H1 (cell line): ENCODE measurements around the gene C5orf58.

ENCODE experiments used
- BCL11A ChIP-seq, 2 experiments: IDR thresholded peaks; one replicate each; pipeline ENCODE4 v1.6.1; 2011; ENCODE audit warnings: low read depth in 2 of 2, low read length in 2 of 2, mild to moderate bottlenecking in 2 of 2
- CTCF ChIP-seq, 3 experiments: IDR thresholded peaks; 1 replicate in 2 of 3; 2 replicates in 1 of 3; pipeline versions ENCODE4 v1.5.1 to v1.6.1; 2011; ENCODE audit warnings: low read length in 3 of 3, mild to moderate bottlenecking in 3 of 3, inconsistent platforms in 2 of 3, low read depth in 1 of 3, moderate library complexity in 1 of 3; ENCODE audit not compliant: insufficient read depth in 1 of 3; ENCODE audit errors: control extremely low read depth in 1 of 3
- JUN ChIP-seq: IDR thresholded peaks from 2 replicates; pipeline ENCODE4 v1.6.1; 2011; ENCODE audit warnings: low read depth, mild to moderate bottlenecking, improper control_type of control experiment, low read length
- POLR2A ChIP-seq, 2 experiments: IDR thresholded peaks; 1 replicate in 1 of 2; 2 replicates in 1 of 2; pipeline ENCODE4 v1.6.1; 2011; ENCODE audit warnings: low read depth in 2 of 2, low read length in 2 of 2, mild to moderate bottlenecking in 2 of 2; ENCODE audit errors: control extremely low read depth in 1 of 2
- YY1 ChIP-seq: IDR thresholded peaks from 2 replicates; pipeline ENCODE4 v1.6.1; 2011; ENCODE audit warnings: low read depth, mild to moderate bottlenecking, low read length

- TF ChIP-seq YY1 (no peak), BCL11A (IDR thresholded peaks at IDR 0.05; ENCODE audit: low read depth in 2 of 2, low read length in 2 of 2) (no peak), CTCF (IDR thresholded peaks at IDR 0.05; ENCODE audit: control extremely low read depth in 1 of 3, insufficient read depth in 1 of 3, low read depth in 1 of 3, low read length in 3 of 3) (no peak), JUN (no peak), POLR2A (IDR thresholded peaks at IDR 0.05; ENCODE audit: control extremely low read depth in 1 of 2, low read depth in 2 of 2, low read length in 2 of 2) (no peak)
Measured at GRCh38 chr5:170266570-170267381, 34.0 kb downstream of the C5orf58 start.
